ENCODE measurements around the gene PLEKHM2. TPM values are rescaled to one million over a fixed set of nuclear protein-coding genes. Genes with fewer than 3 reads are reported as not detected.

Gene PLEKHM2
- total and polyA plus RNA-seq, 2 of the 8 experiments (the other 6 are each of a cell fraction or from before 2014, with no cell fraction given): 38.3 to 47.6 TPM

DNA sequence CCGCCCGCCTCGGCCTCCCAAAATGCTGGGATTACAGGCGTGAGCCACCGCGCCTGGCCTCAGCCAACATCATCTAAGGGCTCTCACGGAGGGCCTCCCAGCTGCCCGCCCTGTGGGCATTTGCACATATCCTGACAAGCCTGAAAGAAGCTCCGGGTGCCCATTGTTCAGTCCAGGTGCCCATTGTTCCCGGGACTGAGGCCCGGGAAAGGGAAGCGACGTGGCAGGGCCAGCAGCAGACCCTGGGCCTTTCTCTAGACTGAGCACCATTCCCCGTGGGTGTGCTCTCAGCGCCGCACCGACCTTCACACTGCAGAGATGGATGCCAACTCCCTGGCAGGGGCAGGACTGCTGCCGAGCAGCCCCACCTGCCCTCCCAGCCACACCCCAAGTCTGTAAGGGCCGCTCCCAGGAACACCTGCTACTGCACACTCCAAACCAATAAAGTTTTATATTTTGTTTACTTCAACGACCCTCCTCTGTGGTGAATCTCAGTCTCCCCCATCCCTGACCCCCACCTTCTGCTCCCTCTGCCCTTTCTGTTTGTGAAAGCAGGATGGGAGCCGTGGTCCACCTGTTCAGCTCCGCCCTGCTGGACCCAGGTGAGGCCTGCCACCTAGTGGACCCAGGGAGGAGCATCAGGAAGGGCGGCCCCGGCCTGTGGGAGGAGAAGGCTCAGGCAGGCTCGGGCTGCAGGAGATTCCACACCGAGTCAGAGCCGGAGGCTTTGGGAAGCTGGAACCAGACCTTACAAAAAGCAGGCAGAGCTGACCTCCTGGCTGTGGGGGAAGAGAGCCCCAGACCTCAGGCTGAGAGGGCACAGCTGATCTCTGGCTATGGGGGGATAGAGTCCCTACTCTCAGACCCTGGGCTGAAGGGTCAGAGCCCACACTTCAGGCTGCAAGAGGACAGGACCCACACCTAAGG is 57.1 kb downstream of the PLEKHM2 start (continued):
- TF ChIP-seq SUZ12 (IDR thresholded peaks at IDR 0.05; ENCODE audit: low read length) (no peak), FOSL1 (IDR thresholded peaks at IDR 0.05; ENCODE audit: insufficient read depth, low read depth, low read length) (no peak), TBP (IDR thresholded peaks at IDR 0.05; ENCODE audit: low read depth, low read length) (peak; percentile 51; the same call in 1 of the 2 replicates), CHD2 (IDR thresholded peaks at IDR 0.05; ENCODE audit: low read length) (no peak), SRF (IDR thresholded peaks at IDR 0.05; ENCODE audit: low read depth, low read length) (no peak), BCL11A (IDR thresholded peaks at IDR 0.05; ENCODE audit: low read depth in 2 of 2, low read length in 2 of 2) (no peak), NRF1 (IDR thresholded peaks at IDR 0.05; ENCODE audit: low read depth, low read length) (no peak), CREB1 (IDR thresholded peaks at IDR 0.05) (no peak), BRCA1 (IDR thresholded peaks at IDR 0.05; ENCODE audit: low read depth, low read length) (no peak), NANOG (IDR thresholded peaks at IDR 0.05; ENCODE audit: insufficient read depth, low read depth, low read length, poor library complexity, severe bottlenecking) (no peak), SP4 (IDR thresholded peaks at IDR 0.05; ENCODE audit: low read length) (no peak), ASH2L (IDR thresholded peaks at IDR 0.05; ENCODE audit: low read length) (no peak), SIN3A (conservative IDR thresholded peaks at IDR 0.05 in 1 of 2, IDR thresholded peaks at IDR 0.05 in 1 of 2; ENCODE audit: low read depth in 1 of 2, low read length in 2 of 2) (peak in 1 of 2 experiments; percentile 60; a peak in 1 of 4 replicates), RAD21 (IDR thresholded peaks at IDR 0.05 in 1 of 2, conservative IDR thresholded peaks at IDR 0.05 in 1 of 2; ENCODE audit: low read depth in 2 of 2, low read length in 2 of 2) (peak; percentile 94 to 97), KDM5A (IDR thresholded peaks at IDR 0.05; ENCODE audit: low read length) (no peak)
- TF ChIP-seq, protein P1, sequence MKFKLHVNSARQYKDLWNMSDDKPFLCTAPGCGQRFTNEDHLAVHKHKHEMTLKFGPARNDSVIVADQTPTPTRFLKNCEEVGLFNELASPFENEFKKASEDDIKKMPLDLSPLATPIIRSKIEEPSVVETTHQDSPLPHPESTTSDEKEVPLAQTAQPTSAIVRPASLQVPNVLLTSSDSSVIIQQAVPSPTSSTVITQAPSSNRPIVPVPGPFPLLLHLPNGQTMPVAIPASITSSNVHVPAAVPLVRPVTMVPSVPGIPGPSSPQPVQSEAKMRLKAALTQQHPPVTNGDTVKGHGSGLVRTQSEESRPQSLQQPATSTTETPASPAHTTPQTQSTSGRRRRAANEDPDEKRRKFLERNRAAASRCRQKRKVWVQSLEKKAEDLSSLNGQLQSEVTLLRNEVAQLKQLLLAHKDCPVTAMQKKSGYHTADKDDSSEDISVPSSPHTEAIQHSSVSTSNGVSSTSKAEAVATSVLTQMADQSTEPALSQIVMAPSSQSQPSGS (IDR thresholded peaks at IDR 0.05; ENCODE audit: low read length): no peak
- TF ChIP-seq, protein P2, sequence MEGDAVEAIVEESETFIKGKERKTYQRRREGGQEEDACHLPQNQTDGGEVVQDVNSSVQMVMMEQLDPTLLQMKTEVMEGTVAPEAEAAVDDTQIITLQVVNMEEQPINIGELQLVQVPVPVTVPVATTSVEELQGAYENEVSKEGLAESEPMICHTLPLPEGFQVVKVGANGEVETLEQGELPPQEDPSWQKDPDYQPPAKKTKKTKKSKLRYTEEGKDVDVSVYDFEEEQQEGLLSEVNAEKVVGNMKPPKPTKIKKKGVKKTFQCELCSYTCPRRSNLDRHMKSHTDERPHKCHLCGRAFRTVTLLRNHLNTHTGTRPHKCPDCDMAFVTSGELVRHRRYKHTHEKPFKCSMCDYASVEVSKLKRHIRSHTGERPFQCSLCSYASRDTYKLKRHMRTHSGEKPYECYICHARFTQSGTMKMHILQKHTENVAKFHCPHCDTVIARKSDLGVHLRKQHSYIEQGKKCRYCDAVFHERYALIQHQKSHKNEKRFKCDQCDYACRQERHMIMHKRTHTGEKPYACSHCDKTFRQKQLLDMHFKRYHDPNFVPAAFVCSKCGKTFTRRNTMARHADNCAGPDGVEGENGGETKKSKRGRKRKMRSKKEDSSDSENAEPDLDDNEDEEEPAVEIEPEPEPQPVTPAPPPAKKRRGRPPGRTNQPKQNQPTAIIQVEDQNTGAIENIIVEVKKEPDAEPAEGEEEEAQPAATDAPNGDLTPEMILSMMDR (IDR thresholded peaks at IDR 0.05; ENCODE audit: control extremely low read depth in 1 of 3, insufficient read depth in 1 of 3, low read depth in 1 of 3, low read length in 3 of 3): peak in 2 of 3 experiments; percentile 91 to 98; a peak in 3 of 4 replicates
- TF ChIP-seq, protein P3, sequence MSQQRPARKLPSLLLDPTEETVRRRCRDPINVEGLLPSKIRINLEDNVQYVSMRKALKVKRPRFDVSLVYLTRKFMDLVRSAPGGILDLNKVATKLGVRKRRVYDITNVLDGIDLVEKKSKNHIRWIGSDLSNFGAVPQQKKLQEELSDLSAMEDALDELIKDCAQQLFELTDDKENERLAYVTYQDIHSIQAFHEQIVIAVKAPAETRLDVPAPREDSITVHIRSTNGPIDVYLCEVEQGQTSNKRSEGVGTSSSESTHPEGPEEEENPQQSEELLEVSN (IDR thresholded peaks at IDR 0.05): no peak

All from H1 (cell line).